ENCODE measurements around the gene F10.

The F10 gene

DNA sequence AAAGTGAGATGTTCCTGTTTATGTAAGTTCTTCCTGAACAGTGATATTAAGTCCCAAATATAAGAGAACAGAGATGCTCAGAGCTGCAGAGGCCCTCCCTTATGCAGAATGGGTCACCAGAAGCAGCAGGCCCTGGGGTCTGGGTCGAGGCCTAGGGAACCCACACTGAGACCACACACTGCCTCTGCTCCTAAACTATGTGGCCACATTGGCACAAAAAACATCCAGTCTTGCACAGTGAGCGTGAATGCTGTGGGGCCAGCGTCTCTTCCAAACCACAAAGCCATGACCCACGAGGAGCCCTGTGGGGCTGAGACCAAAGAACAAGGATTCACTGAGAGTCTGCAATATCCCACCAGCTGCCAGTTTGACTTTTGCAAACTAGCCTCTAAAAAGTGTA lies 59.4 kb downstream of the F10 start:
- Histone ChIP-seq H3K27me3 (ENCODE audit: control insufficient read depth in 1 of 2, insufficient read depth in 1 of 2, low read length in 2 of 2) (no peaks in the 10 kb centered on the region), H4K8ac (ENCODE audit: low read length) (no peak overlapping the region), H3K4ac (ENCODE audit: low read depth in 1 of 2, low read length in 2 of 2) (no peak overlapping the region), H3K23ac (ENCODE audit: low read length in 2 of 2) (no peak overlapping the region), H3K36me3 (ENCODE audit: control insufficient read depth in 1 of 2, insufficient read depth in 2 of 2, low read depth in 1 of 2, low read length in 2 of 2) (peaks cover 14 to 80% of the 10 kb centered on the region in 2 experiments), H3K9me3 (ENCODE audit: control insufficient read depth, low read length) (no peaks in the 10 kb centered on the region), H3K14ac (ENCODE audit: low read length in 2 of 2) (no peak overlapping the region), H3K4me3 (ENCODE audit: insufficient read depth in 1 of 2, low read depth in 1 of 2, low read length in 2 of 2) (no peak overlapping the region), H3K18ac (ENCODE audit: low read depth in 1 of 2, low read length in 2 of 2) (peak overlapping the region in 1 of 2 experiments; percentile 0), H2AK5ac (ENCODE audit: low read length, severe bottlenecking) (no peak overlapping the region), H2BK120ac (ENCODE audit: low read depth, low read length) (no peak overlapping the region), H2BK5ac (ENCODE audit: low read depth, low read length, poor library complexity, severe bottlenecking) (no peak overlapping the region), H2BK15ac (ENCODE audit: low read depth, poor library complexity, severe bottlenecking) (no peak overlapping the region), H4K91ac (ENCODE audit: low read length) (no peak overlapping the region), H3K79me1 (replicated peaks; ENCODE audit: low read length, poor library complexity, severe bottlenecking) (peaks cover 10% of the 10 kb centered on the region), H3K9ac (ENCODE audit: low read length) (no peak overlapping the region), H3K4me2 (ENCODE audit: low read length, poor library complexity, severe bottlenecking) (no peak overlapping the region), H3K4me1 (ENCODE audit: control insufficient read depth, insufficient read depth, low read depth, low read length) (peaks cover 36% of the 10 kb centered on the region), H2AFZ (ENCODE audit: low read depth, low read length) (no peak overlapping the region), H2BK12ac (ENCODE audit: low read length in 2 of 2) (no peak overlapping the region), H3K27ac (ENCODE audit: low read length, poor library complexity, severe bottlenecking) (peak overlapping the region; percentile 36)
- DNase-seq: peak; percentile 58
- WGBS: 54% methylated on average over 4 of the region's 4 CpGs

DNA sequence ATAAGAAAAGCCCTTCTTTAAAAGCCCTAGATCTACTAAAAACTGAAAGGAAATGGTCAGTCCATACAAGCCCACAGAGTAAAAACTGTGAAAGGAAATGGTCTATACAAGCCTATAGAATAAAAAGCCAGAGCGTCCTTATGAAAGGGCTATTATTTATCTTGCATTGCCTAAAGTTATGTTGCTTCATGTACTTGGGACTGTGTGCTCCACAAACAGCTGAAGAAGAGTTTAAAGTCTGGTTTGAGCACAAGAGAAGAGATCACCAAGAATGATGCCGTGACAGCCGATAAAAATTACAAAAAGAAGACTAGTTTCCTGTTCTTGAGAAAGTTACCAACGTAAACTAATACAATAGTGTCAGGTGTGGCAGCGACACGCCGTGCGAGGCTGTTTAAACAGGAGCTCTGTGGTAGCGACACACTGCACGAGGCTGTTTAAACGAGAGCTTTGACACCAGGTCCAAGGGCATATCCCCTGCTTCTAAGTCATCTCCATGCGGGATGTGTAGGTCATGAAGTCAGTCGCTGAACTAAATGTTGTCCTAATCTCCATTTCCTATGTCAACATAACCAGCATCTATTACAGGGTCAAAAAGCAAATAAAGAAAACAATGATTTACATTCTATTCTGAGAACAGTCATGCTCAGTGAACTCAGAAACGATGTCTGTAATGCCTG lies 61.0 kb downstream of the F10 start:
- H3K4ac ChIP-seq (ENCODE audit: low read depth in 1 of 2, low read length in 2 of 2): no peak overlapping the region
- peaks cover 42% of the 10 kb centered on the region for H3K4me1 ChIP-seq (ENCODE audit: control insufficient read depth, insufficient read depth, low read depth, low read length)
- H3K36me3 ChIP-seq (ENCODE audit: control insufficient read depth in 1 of 2, insufficient read depth in 2 of 2, low read depth in 1 of 2, low read length in 2 of 2): peaks cover 18 to 74% of the 10 kb centered on the region in 2 experiments
- no peak overlapping the region for H2BK15ac ChIP-seq (ENCODE audit: low read depth, poor library complexity, severe bottlenecking)
- H2AK5ac ChIP-seq (ENCODE audit: low read length, severe bottlenecking): no peak overlapping the region
- H2BK5ac ChIP-seq (ENCODE audit: low read depth, low read length, poor library complexity, severe bottlenecking): no peak overlapping the region
- H3K9ac ChIP-seq (ENCODE audit: low read length): no peak overlapping the region
- H3K23ac ChIP-seq (ENCODE audit: low read length in 2 of 2): no peak overlapping the region
- no peaks in the 10 kb centered on the region for H3K27me3 ChIP-seq (ENCODE audit: control insufficient read depth in 1 of 2, insufficient read depth in 1 of 2, low read length in 2 of 2)
- H3K79me1 ChIP-seq (replicated peaks; ENCODE audit: low read length, poor library complexity, severe bottlenecking): peaks cover 10% of the 10 kb centered on the region
- H2BK12ac ChIP-seq (ENCODE audit: low read length in 2 of 2): peak overlapping the region in 1 of 2 experiments; percentile 25
- no peak overlapping the region for H4K91ac ChIP-seq (ENCODE audit: low read length)
- H2AFZ ChIP-seq (ENCODE audit: low read depth, low read length): no peak overlapping the region
- 91% methylated on average over 14 of the region's 14 CpGs for WGBS
- no peak overlapping the region for H3K4me2 ChIP-seq (ENCODE audit: low read length, poor library complexity, severe bottlenecking)
- H3K14ac ChIP-seq (ENCODE audit: low read length in 2 of 2): no peak overlapping the region
- no peak overlapping the region for H3K18ac ChIP-seq (ENCODE audit: low read depth in 1 of 2, low read length in 2 of 2)
- H3K4me3 ChIP-seq (ENCODE audit: insufficient read depth in 1 of 2, low read depth in 1 of 2, low read length in 2 of 2): no peak overlapping the region
- no peak overlapping the region for H2BK120ac ChIP-seq (ENCODE audit: low read depth, low read length)
- peak; percentile 33 for DNase-seq
- H3K9me3 ChIP-seq (ENCODE audit: control insufficient read depth, low read length): no peaks in the 10 kb centered on the region
- no peak overlapping the region for H3K27ac ChIP-seq (ENCODE audit: low read length, poor library complexity, severe bottlenecking)
- H4K8ac ChIP-seq (ENCODE audit: low read length): no peak overlapping the region

GRCh38 chr13:113184568-113185440 lies 62.2 kb downstream of the F10 start:
- no peak overlapping the region for H3K9ac ChIP-seq (ENCODE audit: low read length)
- no peak overlapping the region for H3K4me3 ChIP-seq (ENCODE audit: insufficient read depth in 1 of 2, low read depth in 1 of 2, low read length in 2 of 2)
- WGBS: 88% methylated on average over 22 of the region's 22 CpGs
- H2AK5ac ChIP-seq (ENCODE audit: low read length, severe bottlenecking): no peak overlapping the region
- H3K36me3 ChIP-seq (ENCODE audit: control insufficient read depth in 1 of 2, insufficient read depth in 2 of 2, low read depth in 1 of 2, low read length in 2 of 2): peaks cover 16 to 69% of the 10 kb centered on the region in 2 experiments
- no peak overlapping the region for H3K4ac ChIP-seq (ENCODE audit: low read depth in 1 of 2, low read length in 2 of 2)
- no peak for DNase-seq
- H4K8ac ChIP-seq (ENCODE audit: low read length): no peak overlapping the region
- H4K91ac ChIP-seq (ENCODE audit: low read length): no peak overlapping the region
- no peaks in the 10 kb centered on the region for H3K9me3 ChIP-seq (ENCODE audit: control insufficient read depth, low read length)
- no peak overlapping the region for H2AFZ ChIP-seq (ENCODE audit: low read depth, low read length)
- H3K27me3 ChIP-seq (ENCODE audit: control insufficient read depth in 1 of 2, insufficient read depth in 1 of 2, low read length in 2 of 2): no peaks in the 10 kb centered on the region
- H3K14ac ChIP-seq (ENCODE audit: low read length in 2 of 2): no peak overlapping the region
- H3K23ac ChIP-seq (ENCODE audit: low read length in 2 of 2): no peak overlapping the region
- no peak overlapping the region for H3K27ac ChIP-seq (ENCODE audit: low read length, poor library complexity, severe bottlenecking)
- peak overlapping the region in 1 of 2 experiments; percentile 57 for H2BK12ac ChIP-seq (ENCODE audit: low read length in 2 of 2)
- H3K18ac ChIP-seq (ENCODE audit: low read depth in 1 of 2, low read length in 2 of 2): peak overlapping the region in 1 of 2 experiments; percentile 61
- H3K4me2 ChIP-seq (ENCODE audit: low read length, poor library complexity, severe bottlenecking): peak overlapping the region; percentile 21
- peaks cover 34% of the 10 kb centered on the region for H3K4me1 ChIP-seq (ENCODE audit: control insufficient read depth, insufficient read depth, low read depth, low read length)
- H2BK15ac ChIP-seq (ENCODE audit: low read depth, poor library complexity, severe bottlenecking): no peak overlapping the region
- no peak overlapping the region for H2BK5ac ChIP-seq (ENCODE audit: low read depth, low read length, poor library complexity, severe bottlenecking)
- H2BK120ac ChIP-seq (ENCODE audit: low read depth, low read length): no peak overlapping the region
- peaks cover 12% of the 10 kb centered on the region for H3K79me1 ChIP-seq (replicated peaks; ENCODE audit: low read length, poor library complexity, severe bottlenecking)

Data from mesenchymal stem cell (in vitro differentiated cells and primary cell).